GM23248 (cell line): ENCODE results near the gene PPHLN1.

Source experiments
- EZH2 ChIP-seq: fragments of 200-600 bp; sonication (generic); IDR thresholded peaks from 2 replicates; pipeline ENCODE4 v1.6.1; 2018; ENCODE audit warnings: antibody characterized with exemption, mild to moderate bottlenecking; ENCODE audit not compliant: insufficient read depth, poor library complexity, severe bottlenecking
- EZH2phosphoT487 ChIP-seq: fragments of 200-600 bp; sonication (generic); IDR thresholded peaks from 2 replicates; pipeline ENCODE4 v1.6.1; 2018; ENCODE audit warnings: antibody characterized with exemption, moderate library complexity, mild to moderate bottlenecking, low read depth; ENCODE audit not compliant: insufficient read depth

DNA sequence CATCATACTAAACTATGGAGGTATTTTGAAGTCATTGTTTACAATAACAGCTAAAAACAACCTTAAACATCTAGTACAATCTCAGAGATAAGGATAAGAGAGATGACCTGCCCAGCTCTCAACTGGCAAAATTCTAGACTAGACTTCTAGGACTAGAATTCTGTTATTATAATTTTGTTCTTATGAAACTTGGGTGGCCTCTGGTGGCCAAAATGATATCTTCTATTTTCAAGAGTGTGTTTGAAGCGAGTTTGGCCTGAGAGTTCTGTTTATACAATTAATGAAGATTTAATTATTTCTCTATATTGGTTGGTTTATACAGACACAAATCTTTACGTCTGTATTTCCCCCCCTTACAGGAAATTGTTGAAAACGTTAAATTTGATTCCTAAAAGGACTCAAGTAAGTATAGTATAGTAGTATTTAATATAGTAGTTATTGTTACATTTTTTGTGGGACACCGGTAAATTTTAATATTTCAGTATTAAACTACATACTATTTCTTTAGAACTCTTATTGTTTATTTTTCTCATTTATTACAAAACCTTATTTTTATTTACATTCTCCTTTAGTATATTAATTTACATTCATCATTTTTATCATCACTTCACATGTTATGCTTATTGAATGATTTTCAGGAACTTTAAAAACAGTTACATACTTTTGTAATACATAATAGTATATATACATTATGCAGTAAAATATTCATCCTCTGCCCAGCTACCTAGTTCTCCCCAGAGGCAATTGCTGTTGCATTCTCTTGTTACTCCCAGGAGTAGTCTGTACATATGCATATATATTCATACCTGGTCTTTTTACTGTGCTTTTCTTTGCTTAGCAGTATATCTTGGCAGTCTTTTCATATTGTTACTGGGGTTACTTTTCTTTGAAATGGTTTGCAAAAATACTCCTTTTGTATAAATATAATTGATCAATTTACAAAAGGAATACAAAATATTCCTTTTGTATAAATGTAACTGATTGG lies 6.6 kb downstream of the PPHLN1 start:
- TF ChIP-seq EZH2, result no peak
- TF ChIP-seq EZH2phosphoT487, result no peak
